ENCODE measurements around the gene IFNA7. TPM values are rescaled to one million over a fixed set of nuclear protein-coding genes. Genes with fewer than 3 reads are reported as not detected.
"Not testable (repeated sequence)": the region's sequence is repeated elsewhere in the genome, so short reads cannot be mapped to it uniquely, and the experiment has no call there.

Gene IFNA7
- total and polyA plus RNA-seq, 4 experiments from 2014 or later, result not detected

DNA sequence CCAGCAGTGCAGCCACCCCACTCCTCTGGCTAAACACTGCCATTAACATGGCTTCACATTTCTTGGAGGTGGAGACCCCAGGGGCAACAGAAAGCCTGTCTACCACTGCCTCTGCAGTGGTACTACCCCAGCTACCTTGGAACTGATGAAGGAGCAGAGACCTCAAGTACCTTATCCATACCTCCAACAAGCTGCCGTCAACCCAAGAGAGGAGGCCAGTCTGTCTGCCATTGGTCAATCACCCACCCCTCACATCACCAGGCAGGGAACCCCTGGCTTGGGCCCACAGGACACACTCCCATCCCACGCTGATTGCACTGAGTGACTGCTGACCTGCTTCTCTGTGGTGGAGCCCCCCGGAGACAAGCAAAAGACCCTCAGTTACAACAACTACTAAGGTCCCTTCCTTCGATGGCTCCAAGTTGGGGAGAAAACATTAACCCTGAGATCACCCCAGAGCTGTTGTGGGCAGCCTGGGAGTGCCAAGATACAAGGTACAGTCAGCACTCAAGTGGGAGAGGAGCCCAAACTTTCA lies 32.2 kb upstream of the IFNA7 start:
- H3K9me3 ChIP-seq (ENCODE audit: control insufficient read depth in 1 of 2, low read length in 2 of 2), result no peaks in the 10 kb centered on the region
- Mint-ChIP-seq H3K36me3 (no peaks in the 10 kb centered on the region), H3K27me3 (peaks cover 2 to 4% of the 10 kb centered on the region in 2 donors), H3K4me1 (peaks cover 4 to 12% (median 7%) of the 10 kb centered on the region in 4 donors), H3K27ac (peak overlapping the region in 1 of 7 donors; percentile 11), H3K9me3 (no peaks in the 10 kb centered on the region), H3K4me3 (no peak overlapping the region)
- no peaks in the 10 kb centered on the region for H3K36me3 ChIP-seq (ENCODE audit: insufficient read depth, low read length)
- intact Hi-C loops (cut with micrococcal nuclease), result loop anchor here (10.0 kb wide), 2 partner anchors 79 to 471 kb away; no protein-coding TSS in a partner anchor
- peaks cover 5% of the 10 kb centered on the region for H3K4me1 ChIP-seq (ENCODE audit: insufficient read depth, low read length)
- POLR2A ChIA-PET (ENCODE audit: partially characterized antibody), result no interaction called here
- H3K27ac ChIP-seq (ENCODE audit: low read depth, low read length), result no peak overlapping the region
- CTCF ChIA-PET (ENCODE audit: partially characterized antibody), result interaction anchor here (1.2 to 3.7 kb wide), 8 partner anchors 15 to 161 kb away, joined by 3 to 21 read pairs (median 8); no protein-coding TSS in a partner anchor
- H3K27me3 ChIP-seq (ENCODE audit: insufficient read depth, low read length), result no peaks in the 10 kb centered on the region
- DNase-seq, result no peak
- H3K4me3 ChIP-seq (ENCODE audit: low read length in 2 of 2), result no peak overlapping the region

- Histone ChIP-seq H3K27me3 (ENCODE audit: insufficient read depth, low read length) (no peaks in the 10 kb centered on the region), H3K27ac (ENCODE audit: low read depth, low read length) (no peak overlapping the region), H3K4me3 (ENCODE audit: low read length in 2 of 2) (no peak overlapping the region), H3K36me3 (ENCODE audit: insufficient read depth, low read length) (no peaks in the 10 kb centered on the region), H3K9me3 (ENCODE audit: control insufficient read depth in 1 of 2, low read length in 2 of 2) (no peaks in the 10 kb centered on the region), H3K4me1 (ENCODE audit: insufficient read depth, low read length) (peaks cover 5% of the 10 kb centered on the region)
- no peaks in the 10 kb centered on the region for H3K9me3 Mint-ChIP-seq
- H3K4me3 Mint-ChIP-seq, result no peak overlapping the region
- peaks cover 2 to 4% of the 10 kb centered on the region in 2 donors for H3K27me3 Mint-ChIP-seq
- no peak for DNase-seq
- intact Hi-C loops (cut with micrococcal nuclease), result loop anchor here (10.0 kb wide), 2 partner anchors 78 to 472 kb away; no protein-coding TSS in a partner anchor
- H3K36me3 Mint-ChIP-seq, result no peaks in the 10 kb centered on the region
- peak overlapping the region in 1 of 7 donors; percentile 19 for H3K27ac Mint-ChIP-seq
- CTCF ChIA-PET (ENCODE audit: partially characterized antibody), result interaction anchor here (1.0 to 1.1 kb wide), 2 partner anchors 51 to 79 kb away, joined by 4 read pairs; no protein-coding TSS in a partner anchor
- peaks cover 4 to 12% (median 7%) of the 10 kb centered on the region in 4 donors for H3K4me1 Mint-ChIP-seq
- POLR2A ChIA-PET (ENCODE audit: partially characterized antibody), result no interaction called here
Observed at GRCh38 chr9:21233258-21233657, 31.3 kb upstream of the IFNA7 start.

- Histone ChIP-seq H3K27me3 (ENCODE audit: insufficient read depth, low read length) (no peaks in the 10 kb centered on the region), H3K27ac (ENCODE audit: low read depth, low read length) (no peak within 1 kb of the TSS), H3K4me3 (ENCODE audit: low read length in 2 of 2) (no peak within 1 kb of the TSS), H3K36me3 (ENCODE audit: insufficient read depth, low read length) (no peaks in the 10 kb centered on the region), H3K4me1 (ENCODE audit: insufficient read depth, low read length) (no peaks in the 10 kb centered on the region), H3K9me3 (ENCODE audit: control insufficient read depth in 1 of 2, low read length in 2 of 2) (no peaks in the 10 kb centered on the region)
- H3K27ac Mint-ChIP-seq, result peak within 1 kb of the TSS in 1 of 7 donors; percentile 6
- peaks cover 0 to 10% of the 10 kb centered on the region in 2 donors for H3K27me3 Mint-ChIP-seq
- H3K36me3 Mint-ChIP-seq, result no peaks in the 10 kb centered on the region
- CTCF ChIA-PET (ENCODE audit: partially characterized antibody), result no interaction called here
- no peak within 1 kb of the TSS for H3K4me3 Mint-ChIP-seq
- no peaks in the 10 kb centered on the region for H3K4me1 Mint-ChIP-seq
- intact Hi-C loops (cut with micrococcal nuclease), result no loop called here
- no peak for DNase-seq
- no peaks in the 10 kb centered on the region for H3K9me3 Mint-ChIP-seq
- POLR2A ChIA-PET (ENCODE audit: partially characterized antibody), result no interaction called here
Observed at GRCh38 chr9:21228122-21228521, 26.1 kb upstream of the IFNA7 start, which contains the start of gene IFNA17. Gene IFNA17 (minus strand): TSS chr9:21228222. CDS start chr9:21228173, 49 bp downstream.

DNA sequence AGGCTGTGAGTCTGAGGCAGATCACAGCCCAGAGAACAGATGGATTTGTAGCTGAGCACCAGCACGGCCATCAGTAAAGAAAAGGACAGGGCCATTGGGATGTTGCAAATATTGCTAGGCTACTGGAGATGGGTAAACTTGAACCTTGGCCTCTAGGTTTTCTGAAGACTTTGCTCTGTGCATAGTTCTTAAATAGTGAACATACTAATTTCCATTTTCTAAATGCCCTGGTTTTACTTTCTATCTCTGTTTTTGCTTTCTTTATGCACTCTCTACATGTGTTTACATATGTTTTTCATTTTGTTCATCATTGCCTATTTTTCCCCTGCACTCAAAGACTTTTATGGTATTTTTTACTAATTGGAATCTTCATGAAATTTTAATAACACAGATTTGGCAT lies 15.2 kb upstream of the IFNA7 start, which contains the start of gene IFNA16:
TSS of gene IFNA16 (minus strand) at position 101 of the 400 bp plus-strand sequence. CDS start at position 95, 6 bp downstream.
- CTCF ChIA-PET (ENCODE audit: partially characterized antibody); H3K4me3 Mint-ChIP-seq; H3K9me3 ChIP-seq (ENCODE audit: control insufficient read depth in 1 of 2, low read length in 2 of 2); H3K36me3 ChIP-seq (ENCODE audit: insufficient read depth, low read length); H3K27me3 ChIP-seq (ENCODE audit: insufficient read depth, low read length); H3K4me1 Mint-ChIP-seq; H3K27ac Mint-ChIP-seq; H3K4me3 ChIP-seq (ENCODE audit: low read length in 2 of 2); H3K36me3 Mint-ChIP-seq; H3K27ac ChIP-seq (ENCODE audit: low read depth, low read length); H3K4me1 ChIP-seq (ENCODE audit: insufficient read depth, low read length); POLR2A ChIA-PET (ENCODE audit: partially characterized antibody); H3K9me3 Mint-ChIP-seq; DNase-seq: not testable (repeated sequence)
- peaks cover 14 to 26% of the 10 kb centered on the region in 2 donors for H3K27me3 Mint-ChIP-seq
- intact Hi-C loops (cut with micrococcal nuclease), result loop anchor here (10.0 kb wide), 1 partner anchor 248 kb away; no protein-coding TSS in a partner anchor

GRCh38 chr9:21213411-21214326 lies 11.7 kb upstream of the IFNA7 start:
- H3K4me3 ChIP-seq (ENCODE audit: low read length in 2 of 2); H3K27ac ChIP-seq (ENCODE audit: low read depth, low read length); H3K27me3 ChIP-seq (ENCODE audit: insufficient read depth, low read length); H3K36me3 ChIP-seq (ENCODE audit: insufficient read depth, low read length); H3K9me3 ChIP-seq (ENCODE audit: control insufficient read depth in 1 of 2, low read length in 2 of 2); H3K36me3 Mint-ChIP-seq; H3K9me3 Mint-ChIP-seq; POLR2A ChIA-PET (ENCODE audit: partially characterized antibody); H3K4me1 Mint-ChIP-seq; H3K4me1 ChIP-seq (ENCODE audit: insufficient read depth, low read length): not testable (repeated sequence)
- peak in 1 of 5 donors; percentile 2 for DNase-seq
- CTCF ChIA-PET (ENCODE audit: partially characterized antibody), result interaction anchor here (0.6 to 4.1 kb wide), 8 partner anchors 10 to 261 kb away, joined by 3 to 26 read pairs (median 3); no protein-coding TSS in a partner anchor
- intact Hi-C loops (cut with micrococcal nuclease), result loop anchor here (10.0 kb wide), 1 partner anchor 251 kb away; no protein-coding TSS in a partner anchor
- peak overlapping the region in 1 of 7 donors; percentile 40 for H3K27ac Mint-ChIP-seq
- H3K27me3 Mint-ChIP-seq, result peaks cover 5 to 11% of the 10 kb centered on the region in 2 donors
- peak overlapping the region in 5 of 8 donors; percentile 15 to 62 (median 57) for H3K4me3 Mint-ChIP-seq

GRCh38 chr9:21212160-21212559 lies 10.2 kb upstream of the IFNA7 start:
- DNase-seq; H3K27ac Mint-ChIP-seq; H3K4me3 Mint-ChIP-seq; H3K4me1 Mint-ChIP-seq; POLR2A ChIA-PET (ENCODE audit: partially characterized antibody); H3K4me3 ChIP-seq (ENCODE audit: low read length in 2 of 2); H3K27me3 ChIP-seq (ENCODE audit: insufficient read depth, low read length); H3K36me3 Mint-ChIP-seq; H3K27ac ChIP-seq (ENCODE audit: low read depth, low read length); H3K9me3 Mint-ChIP-seq; H3K9me3 ChIP-seq (ENCODE audit: control insufficient read depth in 1 of 2, low read length in 2 of 2); H3K27me3 Mint-ChIP-seq; H3K4me1 ChIP-seq (ENCODE audit: insufficient read depth, low read length); H3K36me3 ChIP-seq (ENCODE audit: insufficient read depth, low read length): not testable (repeated sequence)
- CTCF ChIA-PET (ENCODE audit: partially characterized antibody), result interaction anchor here (1.2 to 4.1 kb wide), 4 partner anchors 17 to 182 kb away, joined by 3 to 26 read pairs (median 4); no protein-coding TSS in a partner anchor
- intact Hi-C loops (cut with micrococcal nuclease), result loop anchor here (10.0 kb wide), 1 partner anchor 253 kb away; no protein-coding TSS in a partner anchor

- H3K27ac ChIP-seq (ENCODE audit: low read depth, low read length); H3K4me1 ChIP-seq (ENCODE audit: insufficient read depth, low read length); H3K9me3 ChIP-seq (ENCODE audit: control insufficient read depth in 1 of 2, low read length in 2 of 2); POLR2A ChIA-PET (ENCODE audit: partially characterized antibody); H3K9me3 Mint-ChIP-seq; H3K4me1 Mint-ChIP-seq; H3K4me3 Mint-ChIP-seq; H3K36me3 ChIP-seq (ENCODE audit: insufficient read depth, low read length); H3K4me3 ChIP-seq (ENCODE audit: low read length in 2 of 2); DNase-seq; H3K36me3 Mint-ChIP-seq; H3K27ac Mint-ChIP-seq; H3K27me3 ChIP-seq (ENCODE audit: insufficient read depth, low read length): not testable (repeated sequence)
- peaks cover 3 to 12% of the 10 kb centered on the region in 2 donors for H3K27me3 Mint-ChIP-seq
- CTCF ChIA-PET (ENCODE audit: partially characterized antibody), result interaction anchor here (1.2 to 4.1 kb wide), 2 partner anchors 16 to 224 kb away, joined by 3 to 26 read pairs; no protein-coding TSS in a partner anchor
- intact Hi-C loops (cut with micrococcal nuclease), result loop anchor here (10.0 kb wide), 1 partner anchor 254 kb away; no protein-coding TSS in a partner anchor
Observed at GRCh38 chr9:21210782-21211181, 8.8 kb upstream of the IFNA7 start.
